Middle frontal gyrus (tissue), 1 donor: ENCODE measurements around the gene DACH1.

Experiments
- DNase-seq: peaks from one replicate; pipeline ENCODE4 v3.0.0-alpha.2; 2015; ENCODE audit warnings: low spot score; ENCODE audit errors: extremely low spot score

Gene DACH1

GRCh38 chr13:71830323-71830722 lies 36.7 kb downstream of the DACH1 start:
- no peak for DNase-seq

GRCh38 chr13:71829547-71829946 lies 37.5 kb downstream of the DACH1 start:
- DNase-seq: no peak

- no peak for DNase-seq
Observed at GRCh38 chr13:71828564-71828963, 38.4 kb downstream of the DACH1 start.

- no peak for DNase-seq
Observed at GRCh38 chr13:71828117-71828516, 38.9 kb downstream of the DACH1 start.

GRCh38 chr13:71827241-71827640 lies 39.8 kb downstream of the DACH1 start:
- DNase-seq: no peak

- no peak for DNase-seq
Observed at GRCh38 chr13:71820699-71821098, 46.3 kb downstream of the DACH1 start.

- no peak for DNase-seq
Observed at GRCh38 chr13:71817335-71817734, 49.7 kb downstream of the DACH1 start.

GRCh38 chr13:71814806-71815360 lies 52.1 kb downstream of the DACH1 start:
- DNase-seq: no peak

- no peak for DNase-seq
Observed at GRCh38 chr13:71813187-71813586, 53.8 kb downstream of the DACH1 start.

GRCh38 chr13:71811344-71811743 lies 55.7 kb downstream of the DACH1 start:
- no peak for DNase-seq

- DNase-seq: no peak
Observed at GRCh38 chr13:71808708-71809107, 58.3 kb downstream of the DACH1 start.

- no peak for DNase-seq
Observed at GRCh38 chr13:71806886-71807285, 60.1 kb downstream of the DACH1 start.

- DNase-seq: no peak
Observed at GRCh38 chr13:71803066-71803465, 63.9 kb downstream of the DACH1 start.

GRCh38 chr13:71801781-71802180 lies 65.2 kb downstream of the DACH1 start:
- no peak for DNase-seq

GRCh38 chr13:71801165-71801760 lies 65.7 kb downstream of the DACH1 start:
- DNase-seq: no peak

- DNase-seq: no peak
Observed at GRCh38 chr13:71799324-71799723, 67.7 kb downstream of the DACH1 start.

GRCh38 chr13:71798707-71799106 lies 68.3 kb downstream of the DACH1 start:
- no peak for DNase-seq

- no peak for DNase-seq
Observed at GRCh38 chr13:71797517-71797916, 69.5 kb downstream of the DACH1 start.

- no peak for DNase-seq
Observed at GRCh38 chr13:71789693-71790329, 77.2 kb downstream of the DACH1 start.

GRCh38 chr13:71789037-71789436 lies 78.0 kb downstream of the DACH1 start:
- DNase-seq: no peak

- no peak for DNase-seq
Observed at GRCh38 chr13:71787414-71787813, 79.6 kb downstream of the DACH1 start.

GRCh38 chr13:71786875-71787274 lies 80.1 kb downstream of the DACH1 start:
- DNase-seq: no peak

- no peak for DNase-seq
Observed at GRCh38 chr13:71785361-71785760, 81.6 kb downstream of the DACH1 start.
